GM19043 (cell line): ENCODE results near the gene HEPACAM2.

Experiments used
- ATAC-seq: cut with Tn5 transposase; IDR thresholded peaks from one replicate; pipeline ENCODE4 v1.9.1; 2021; ENCODE audit warnings: low read depth; ENCODE audit not compliant: unreplicated experiment

The HEPACAM2 gene

GRCh38 chr7:93226310-93226709 lies at the start of gene HEPACAM2:
HEPACAM2 (minus strand) TSS chr7:93226469.
- no peak for ATAC-seq

- ATAC-seq = no peak
These were observed 39.0 kb upstream of the HEPACAM2 start for GRCh38 chr7:93265220-93265619.

GRCh38 chr7:93262535-93262934 lies 36.3 kb upstream of the HEPACAM2 start:
- ATAC-seq = no peak

GRCh38 chr7:93258661-93259060 lies 32.4 kb upstream of the HEPACAM2 start:
- no peak for ATAC-seq

GRCh38 chr7:93249491-93250148 lies 23.4 kb upstream of the HEPACAM2 start:
- ATAC-seq = no peak

- ATAC-seq = no peak
These were observed 19.5 kb upstream of the HEPACAM2 start for GRCh38 chr7:93245525-93246432.

- no peak for ATAC-seq
These were observed 15.8 kb upstream of the HEPACAM2 start for GRCh38 chr7:93242106-93242505.

GRCh38 chr7:93239824-93240223 lies 13.6 kb upstream of the HEPACAM2 start:
- ATAC-seq = no peak

- ATAC-seq = no peak
These were observed 12.5 kb upstream of the HEPACAM2 start for GRCh38 chr7:93238748-93239147.

- no peak for ATAC-seq
These were observed 11.9 kb upstream of the HEPACAM2 start for GRCh38 chr7:93238131-93238530.

- no peak for ATAC-seq
These were observed 9.3 kb upstream of the HEPACAM2 start for GRCh38 chr7:93235541-93235940.

- peak; percentile 2 for ATAC-seq
These were observed 6.4 kb upstream of the HEPACAM2 start for GRCh38 chr7:93232673-93233018.

GRCh38 chr7:93231799-93232672 lies 5.8 kb upstream of the HEPACAM2 start, which contains the start of gene VPS50:
VPS50 (plus strand) TSS chr7:93232366; CDS start chr7:93232468, 102 bp downstream.
- peak; percentile 98 for ATAC-seq

- no peak for ATAC-seq
These were observed 5.0 kb upstream of the HEPACAM2 start for GRCh38 chr7:93231259-93231658.

- ATAC-seq = peak; percentile 20
These were observed 2.0 kb upstream of the HEPACAM2 start for GRCh38 chr7:93228302-93228701.

GRCh38 chr7:93219868-93220267 lies 6.4 kb downstream of the HEPACAM2 start:
- ATAC-seq = no peak

GRCh38 chr7:93218997-93219827 lies 7.1 kb downstream of the HEPACAM2 start:
- no peak for ATAC-seq

- no peak for ATAC-seq
These were observed 13.4 kb downstream of the HEPACAM2 start for GRCh38 chr7:93212881-93213280.

GRCh38 chr7:93211228-93211818 lies 14.9 kb downstream of the HEPACAM2 start:
- no peak for ATAC-seq

- no peak for ATAC-seq
These were observed 21.2 kb downstream of the HEPACAM2 start for GRCh38 chr7:93205046-93205445.
